RWPE2 (cell line): ENCODE results near the gene CTXN2.

Experiments
- ATAC-seq: fragments of 200-7000 bp; cut with Tn5 transposase; 3 replicates; pipeline ENCODE4 v1.9.1; 2021; ENCODE audit warnings: low read depth
- DNase-seq: peaks from one replicate; pipeline ENCODE4 v3.0.0-alpha.2; 2020; ENCODE audit warnings: low spot score
- H3K27ac ChIP-seq: fragments of 450-650 bp; 2 replicates; pipeline ENCODE4 v1.5.1; 2017; ENCODE audit warnings: mild to moderate bottlenecking; ENCODE audit not compliant: poor library complexity, severe bottlenecking
- H3K27me3 ChIP-seq: fragments of 250-450 bp; sonication (Bioruptor Pico); 2 replicates; pipeline ENCODE4 v1.5.1; 2021; ENCODE audit warnings: mild to moderate bottlenecking, moderate library complexity; ENCODE audit not compliant: insufficient read depth, poor library complexity, severe bottlenecking
- H3K36me3 ChIP-seq: fragments of 250-450 bp; sonication (Bioruptor Pico); 2 replicates; pipeline ENCODE4 v1.5.1; 2020; ENCODE audit warnings: low read depth, mild to moderate bottlenecking, moderate library complexity
- H3K4me1 ChIP-seq: fragments of 250-450 bp; sonication (Bioruptor Pico); 2 replicates; pipeline ENCODE4 v1.5.1; 2021; ENCODE audit warnings: mild to moderate bottlenecking, moderate library complexity; ENCODE audit not compliant: insufficient read depth, poor library complexity, severe bottlenecking
- H3K4me3 ChIP-seq: fragments of 250-450 bp; sonication (Bioruptor Pico); 2 replicates; pipeline ENCODE4 v1.5.1; 2021; ENCODE audit warnings: mild to moderate bottlenecking, moderate library complexity; ENCODE audit not compliant: severe bottlenecking
- H3K9me3 ChIP-seq: fragments of 250-450 bp; sonication (Bioruptor Pico); 2 replicates; pipeline ENCODE4 v1.5.1; 2021; ENCODE audit warnings: mild to moderate bottlenecking, moderate library complexity; ENCODE audit not compliant: severe bottlenecking
- TF ChIP-seq, protein P1 (sequence below): fragments of 450-650 bp; IDR thresholded peaks from one replicate; pipeline ENCODE4 v1.5.1; 2017; ENCODE audit warnings: mild to moderate bottlenecking, moderate library complexity; ENCODE audit not compliant: poor library complexity, severe bottlenecking

The CTXN2 gene

GRCh38 chr15:48191574-48192225 lies at the start of gene CTXN2:
Gene CTXN2, plus strand, starts transcription at chr15:48191665. Its CDS starts 9,636 bp downstream, at chr15:48201301.
- no peaks in the 10 kb centered on the region for H3K4me1 ChIP-seq
- peaks cover 29% of the 10 kb centered on the region for H3K27me3 ChIP-seq
- no peak within 1 kb of the TSS for H3K27ac ChIP-seq
- no peaks in the 10 kb centered on the region for H3K36me3 ChIP-seq
- DNase-seq = no peak
- TF ChIP-seq, protein P1, sequence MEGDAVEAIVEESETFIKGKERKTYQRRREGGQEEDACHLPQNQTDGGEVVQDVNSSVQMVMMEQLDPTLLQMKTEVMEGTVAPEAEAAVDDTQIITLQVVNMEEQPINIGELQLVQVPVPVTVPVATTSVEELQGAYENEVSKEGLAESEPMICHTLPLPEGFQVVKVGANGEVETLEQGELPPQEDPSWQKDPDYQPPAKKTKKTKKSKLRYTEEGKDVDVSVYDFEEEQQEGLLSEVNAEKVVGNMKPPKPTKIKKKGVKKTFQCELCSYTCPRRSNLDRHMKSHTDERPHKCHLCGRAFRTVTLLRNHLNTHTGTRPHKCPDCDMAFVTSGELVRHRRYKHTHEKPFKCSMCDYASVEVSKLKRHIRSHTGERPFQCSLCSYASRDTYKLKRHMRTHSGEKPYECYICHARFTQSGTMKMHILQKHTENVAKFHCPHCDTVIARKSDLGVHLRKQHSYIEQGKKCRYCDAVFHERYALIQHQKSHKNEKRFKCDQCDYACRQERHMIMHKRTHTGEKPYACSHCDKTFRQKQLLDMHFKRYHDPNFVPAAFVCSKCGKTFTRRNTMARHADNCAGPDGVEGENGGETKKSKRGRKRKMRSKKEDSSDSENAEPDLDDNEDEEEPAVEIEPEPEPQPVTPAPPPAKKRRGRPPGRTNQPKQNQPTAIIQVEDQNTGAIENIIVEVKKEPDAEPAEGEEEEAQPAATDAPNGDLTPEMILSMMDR = no peak
- no peak within 1 kb of the TSS for H3K4me3 ChIP-seq
- no peak for ATAC-seq
- no peaks in the 10 kb centered on the region for H3K9me3 ChIP-seq

DNA sequence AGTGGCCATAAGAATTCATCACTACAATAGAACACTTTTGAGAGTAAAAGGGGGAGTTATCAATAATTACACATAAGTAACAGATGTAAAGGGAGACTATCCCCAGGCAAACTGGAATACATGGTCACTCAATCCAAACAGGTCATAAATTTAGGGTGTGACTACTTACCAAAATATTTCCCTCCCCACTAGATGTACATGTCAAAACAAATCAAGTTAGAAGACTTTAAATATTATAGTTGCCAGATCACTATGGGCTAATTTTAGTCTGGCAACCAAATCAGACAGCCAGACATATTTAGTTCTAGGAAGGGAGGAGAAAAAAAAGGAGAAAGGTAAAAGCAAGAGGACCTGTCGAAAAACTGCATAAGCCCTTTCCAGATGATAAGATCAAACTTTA lies 47.6 kb upstream of the CTXN2 start:
- ATAC-seq (peak; percentile 97), DNase-seq (no peak)
- H3K27me3 ChIP-seq = no peaks in the 10 kb centered on the region
- TF ChIP-seq, protein P1 = no peak
- peaks cover 24% of the 10 kb centered on the region for H3K4me1 ChIP-seq
- H3K27ac ChIP-seq = peak overlapping the region; percentile 79
- no peaks in the 10 kb centered on the region for H3K9me3 ChIP-seq
- H3K36me3 ChIP-seq = peaks cover 11% of the 10 kb centered on the region
- no peak overlapping the region for H3K4me3 ChIP-seq

GRCh38 chr15:48144889-48145288 lies 46.6 kb upstream of the CTXN2 start:
- TF ChIP-seq, protein P1 = no peak
- H3K4me1 ChIP-seq = peaks cover 32% of the 10 kb centered on the region
- H3K36me3 ChIP-seq = peaks cover 14% of the 10 kb centered on the region
- H3K27ac ChIP-seq = peak overlapping the region; percentile 79
- ATAC-seq (no peak), DNase-seq (no peak)
- H3K4me3 ChIP-seq = no peak overlapping the region
- no peaks in the 10 kb centered on the region for H3K27me3 ChIP-seq
- H3K9me3 ChIP-seq = no peaks in the 10 kb centered on the region

DNA sequence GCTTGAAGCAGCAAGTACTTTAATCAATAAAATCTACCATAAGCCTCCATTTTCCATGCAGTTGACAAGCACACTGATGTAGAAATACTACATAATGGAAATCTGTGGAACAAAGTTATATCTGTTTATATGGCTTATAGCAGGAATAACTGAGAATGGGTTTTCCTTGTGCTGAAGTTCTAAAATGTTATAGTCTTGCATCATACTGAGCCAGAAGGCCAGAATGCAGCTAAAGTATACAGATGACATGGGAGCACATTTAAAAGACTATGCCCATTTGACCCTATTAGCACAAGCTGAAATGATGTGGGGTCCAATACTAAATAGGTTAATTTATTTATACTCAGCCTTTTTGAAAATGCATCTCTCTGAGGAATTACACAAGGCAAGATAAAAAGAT lies 45.5 kb upstream of the CTXN2 start:
- DNase-seq (no peak), ATAC-seq (no peak)
- Histone ChIP-seq H3K36me3 (peaks cover 19% of the 10 kb centered on the region), H3K4me1 (peaks cover 41% of the 10 kb centered on the region), H3K27ac (peak overlapping the region; percentile 79), H3K4me3 (no peak overlapping the region), H3K9me3 (no peaks in the 10 kb centered on the region), H3K27me3 (no peaks in the 10 kb centered on the region)
- TF ChIP-seq, protein P1 = no peak

- TF ChIP-seq, protein P1 = no peak
- peaks cover 27% of the 10 kb centered on the region for H3K36me3 ChIP-seq
- no peak overlapping the region for H3K4me3 ChIP-seq
- no peaks in the 10 kb centered on the region for H3K9me3 ChIP-seq
- peaks cover 41% of the 10 kb centered on the region for H3K4me1 ChIP-seq
- no peak overlapping the region for H3K27ac ChIP-seq
- no peaks in the 10 kb centered on the region for H3K27me3 ChIP-seq
- DNase-seq (no peak), ATAC-seq (no peak)
Observed at GRCh38 chr15:48147358-48147757, 44.1 kb upstream of the CTXN2 start.
